Glutamatergic neuron (in vitro differentiated cells): Measurements from ENCODE around the gene IKBKG. TPM values are rescaled to one million over a fixed set of nuclear protein-coding genes. Genes with fewer than 3 reads are reported as not detected.
A peak's percentile ranks its signal among the peaks of the same experiment; 100 is the strongest.

ENCODE experiments used
- DNase-seq: peaks from one replicate; pipeline ENCODE4 v3.0.0; 2022
- H3K27ac Mint-ChIP-seq: one replicate; pipeline ENCODE4 v1.8.0; 2020; ENCODE audit warnings: mild to moderate bottlenecking, mixed read lengths, inconsistent platforms; ENCODE audit not compliant: unreplicated experiment
- H3K27me3 Mint-ChIP-seq: one replicate; pipeline ENCODE4 v1.8.0; 2020; ENCODE audit warnings: mild to moderate bottlenecking, moderate library complexity, mixed read lengths, inconsistent platforms; ENCODE audit not compliant: unreplicated experiment
- H3K36me3 Mint-ChIP-seq: one replicate; pipeline ENCODE4 v1.8.0; 2020; ENCODE audit warnings: mild to moderate bottlenecking, mixed read lengths, inconsistent platforms; ENCODE audit not compliant: unreplicated experiment
- H3K4me1 Mint-ChIP-seq: one replicate; pipeline ENCODE4 v1.8.0; 2020; ENCODE audit warnings: mild to moderate bottlenecking, low read depth, mixed read lengths, inconsistent platforms; ENCODE audit not compliant: unreplicated experiment
- H3K4me3 Mint-ChIP-seq: one replicate; pipeline ENCODE4 v1.8.0; 2020; ENCODE audit warnings: mild to moderate bottlenecking, mixed read lengths, inconsistent platforms; ENCODE audit not compliant: unreplicated experiment
- H3K9me3 Mint-ChIP-seq: one replicate; pipeline ENCODE4 v1.8.0; 2020; ENCODE audit warnings: mild to moderate bottlenecking, moderate library complexity, mixed read lengths, inconsistent platforms; ENCODE audit not compliant: unreplicated experiment
- total RNA-seq: library from RNA; stranded (reverse); fragmentation: NEBNext Ultra II Directional; extraction: Animal tissue kit (Norgen Biotek cat#: 25700); gene quantifications from one replicate; pipeline ENCODE4 v1.2.1, GENCODE V29; 2021; ENCODE audit not compliant: unreplicated experiment
- TF ChIP-seq, protein P1 (sequence below): fragments of 200-600 bp; sonication (generic); IDR thresholded peaks from one replicate; pipeline ENCODE4 v1.5.0; 2021; ENCODE audit not compliant: partially characterized antibody, unreplicated experiment

IKBKG gene
- total RNA-seq, 1 donor from 2014 or later: 27.6 TPM

DNA sequence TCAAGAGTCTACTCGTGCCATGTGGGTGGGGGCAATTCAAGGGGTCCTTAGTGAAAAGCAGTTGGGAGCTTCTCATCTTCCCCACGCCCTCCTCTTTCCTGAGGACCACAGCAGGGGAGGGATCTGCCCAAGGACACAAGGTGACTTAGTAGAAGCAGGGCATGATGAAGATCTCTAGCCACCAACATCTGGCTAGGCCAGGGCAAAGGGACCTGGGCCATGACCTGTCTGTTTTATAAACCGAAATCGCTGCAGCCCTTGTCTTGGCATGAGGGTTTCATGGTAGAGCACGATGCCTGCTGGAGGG is 5.9 kb upstream of the IKBKG start:
- Mint-ChIP-seq H3K27me3 (no peaks in the 10 kb centered on the region), H3K36me3 (no peaks in the 10 kb centered on the region), H3K4me1 (no peaks in the 10 kb centered on the region), H3K4me3 (no peak overlapping the region), H3K9me3 (no peaks in the 10 kb centered on the region), H3K27ac (no peak overlapping the region)
- no peak for DNase-seq
- TF ChIP-seq, protein P1, sequence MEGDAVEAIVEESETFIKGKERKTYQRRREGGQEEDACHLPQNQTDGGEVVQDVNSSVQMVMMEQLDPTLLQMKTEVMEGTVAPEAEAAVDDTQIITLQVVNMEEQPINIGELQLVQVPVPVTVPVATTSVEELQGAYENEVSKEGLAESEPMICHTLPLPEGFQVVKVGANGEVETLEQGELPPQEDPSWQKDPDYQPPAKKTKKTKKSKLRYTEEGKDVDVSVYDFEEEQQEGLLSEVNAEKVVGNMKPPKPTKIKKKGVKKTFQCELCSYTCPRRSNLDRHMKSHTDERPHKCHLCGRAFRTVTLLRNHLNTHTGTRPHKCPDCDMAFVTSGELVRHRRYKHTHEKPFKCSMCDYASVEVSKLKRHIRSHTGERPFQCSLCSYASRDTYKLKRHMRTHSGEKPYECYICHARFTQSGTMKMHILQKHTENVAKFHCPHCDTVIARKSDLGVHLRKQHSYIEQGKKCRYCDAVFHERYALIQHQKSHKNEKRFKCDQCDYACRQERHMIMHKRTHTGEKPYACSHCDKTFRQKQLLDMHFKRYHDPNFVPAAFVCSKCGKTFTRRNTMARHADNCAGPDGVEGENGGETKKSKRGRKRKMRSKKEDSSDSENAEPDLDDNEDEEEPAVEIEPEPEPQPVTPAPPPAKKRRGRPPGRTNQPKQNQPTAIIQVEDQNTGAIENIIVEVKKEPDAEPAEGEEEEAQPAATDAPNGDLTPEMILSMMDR: no peak

DNA sequence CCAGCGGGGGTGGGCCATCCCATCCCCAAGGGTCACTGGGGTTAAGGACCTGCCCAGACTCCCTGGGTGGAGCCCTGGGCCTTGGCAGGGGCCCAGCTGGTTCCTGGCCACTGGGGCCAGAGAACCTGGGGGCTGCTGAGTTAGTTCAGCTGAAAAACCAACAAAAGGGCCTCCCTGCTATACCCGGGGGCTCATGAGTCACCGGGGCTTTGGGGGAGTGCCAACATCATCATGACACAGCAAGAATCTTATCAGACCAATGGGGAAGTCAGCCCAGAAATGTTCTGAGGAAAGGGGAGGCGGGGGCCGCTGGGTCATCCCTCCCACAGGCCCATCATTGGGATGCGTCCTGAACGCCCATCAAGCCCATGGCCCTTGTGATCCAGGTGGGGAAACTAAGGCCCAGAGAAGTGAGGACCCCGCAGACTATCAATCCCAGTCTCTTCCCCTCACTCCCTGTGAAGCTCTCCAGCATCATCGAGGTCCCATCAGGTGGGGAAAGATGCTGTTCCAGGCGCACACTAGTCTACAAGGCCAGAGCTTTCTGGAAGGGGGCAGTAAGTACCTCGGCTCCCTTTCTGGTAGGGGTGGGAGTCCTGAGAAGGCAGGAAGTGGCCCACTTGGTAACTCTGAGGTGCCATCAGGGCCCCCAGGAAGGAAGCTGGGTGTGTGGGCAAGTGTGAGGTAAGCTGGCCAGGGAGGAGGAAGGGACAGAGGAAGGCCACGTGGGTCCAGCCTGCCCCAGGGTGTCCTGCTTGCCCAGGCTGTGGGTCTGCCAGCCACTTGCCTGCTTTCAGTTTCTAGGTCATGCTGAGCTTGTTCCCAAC is 5.3 kb upstream of the IKBKG start:
- Mint-ChIP-seq H3K27ac (no peak overlapping the region), H3K4me3 (no peak overlapping the region), H3K9me3 (no peaks in the 10 kb centered on the region), H3K4me1 (no peaks in the 10 kb centered on the region), H3K36me3 (no peaks in the 10 kb centered on the region), H3K27me3 (no peaks in the 10 kb centered on the region)
- TF ChIP-seq, protein P1: no peak
- DNase-seq: no peak

DNA sequence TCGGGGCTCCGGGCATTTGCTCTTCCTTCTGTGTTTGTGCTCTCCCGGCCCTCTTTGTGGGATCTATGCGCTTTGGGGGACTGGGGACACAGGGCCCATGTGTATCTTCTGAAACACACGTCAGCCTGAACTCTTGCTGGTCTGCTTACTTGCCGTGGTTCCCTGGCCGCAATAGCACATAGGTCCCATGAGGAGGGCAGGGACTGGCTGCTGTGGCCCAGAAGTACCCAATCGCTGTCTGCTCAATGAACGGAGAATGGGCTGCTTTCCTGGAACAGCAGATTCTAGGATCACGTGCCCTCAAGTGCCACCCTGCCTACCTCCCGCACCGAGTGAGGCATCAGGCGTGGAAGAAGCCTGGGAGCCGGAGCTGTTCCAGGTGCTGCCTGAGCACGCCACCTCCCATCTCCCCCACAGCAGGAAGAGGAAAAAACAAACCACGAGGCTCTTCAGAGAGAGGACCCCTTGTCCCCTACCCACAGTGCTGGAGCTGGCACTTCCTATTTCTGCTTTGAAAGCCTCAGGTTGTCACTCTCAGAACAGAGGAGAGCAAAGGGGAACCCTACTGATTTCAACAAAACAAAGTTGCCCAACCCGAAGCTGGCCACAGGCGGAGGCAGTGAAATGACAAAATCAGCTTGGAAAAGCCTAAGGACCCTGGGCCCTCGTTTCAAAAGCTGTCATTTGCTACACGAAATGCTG is 4.5 kb upstream of the IKBKG start:
- no peaks in the 10 kb centered on the region for H3K36me3 Mint-ChIP-seq
- no peak for DNase-seq
- no peak overlapping the region for H3K27ac Mint-ChIP-seq
- H3K4me1 Mint-ChIP-seq: peaks cover under 1% of the 10 kb centered on the region
- H3K4me3 Mint-ChIP-seq: no peak overlapping the region
- no peaks in the 10 kb centered on the region for H3K27me3 Mint-ChIP-seq
- peaks cover 1% of the 10 kb centered on the region for H3K9me3 Mint-ChIP-seq
- TF ChIP-seq, protein P1: no peak

DNA sequence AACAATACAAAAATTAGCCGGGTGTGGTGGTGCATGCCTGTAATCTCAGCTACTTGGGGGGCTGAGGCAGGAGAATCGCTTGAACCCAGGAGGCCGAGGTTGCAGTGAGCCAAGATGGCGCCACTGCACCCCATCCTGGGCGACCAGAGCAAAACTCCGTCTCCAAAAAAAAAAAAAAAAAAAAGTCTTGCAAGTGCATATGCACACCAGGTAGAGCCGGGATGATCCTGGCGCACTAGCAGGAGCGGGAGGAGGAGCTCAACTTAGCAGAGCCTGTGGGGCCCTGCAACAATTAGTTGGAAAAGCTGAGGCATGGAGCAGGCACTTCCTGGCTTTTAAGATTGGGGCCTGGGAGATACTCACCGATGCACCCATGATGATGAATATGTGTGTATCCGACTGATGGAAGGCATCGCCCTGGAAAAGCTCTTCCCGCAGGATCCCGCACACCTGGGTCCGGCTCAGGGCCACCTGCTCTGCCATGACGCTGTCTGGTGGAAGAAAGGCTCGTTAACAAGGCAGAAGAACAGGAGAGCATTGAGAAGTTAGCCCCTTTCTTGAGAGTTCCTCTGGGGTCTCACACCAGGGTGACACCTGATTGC is 1.6 kb upstream of the IKBKG start:
- TF ChIP-seq, protein P1: no peak
- H3K36me3 Mint-ChIP-seq: no peaks in the 10 kb centered on the region
- peaks cover 4% of the 10 kb centered on the region for H3K4me1 Mint-ChIP-seq
- no peak for DNase-seq
- peaks cover 6% of the 10 kb centered on the region for H3K9me3 Mint-ChIP-seq
- H3K4me3 Mint-ChIP-seq: peak overlapping the region; percentile 90
- H3K27ac Mint-ChIP-seq: peak overlapping the region; percentile 68
- no peaks in the 10 kb centered on the region for H3K27me3 Mint-ChIP-seq
